Lower leg skin (tissue), 3 donors: ENCODE measurements around the gene MORC2.

ENCODE experiments used
- CTCF ChIP-seq, 3 donors: fragments of 450-650 bp; IDR thresholded peaks; one replicate each; pipeline ENCODE4 v1.5.1; 2016; ENCODE audit warnings: antibody characterized with exemption in 3 of 3, mild to moderate bottlenecking in 3 of 3, moderate library complexity in 2 of 3
- POLR2A ChIP-seq, 2 donors: fragments of 450-650 bp; IDR thresholded peaks; one replicate each; pipeline ENCODE4 v1.6.1; 2016 to 2017; ENCODE audit warnings: antibody characterized with exemption in 2 of 2, mild to moderate bottlenecking in 1 of 2, moderate library complexity in 1 of 2

DNA sequence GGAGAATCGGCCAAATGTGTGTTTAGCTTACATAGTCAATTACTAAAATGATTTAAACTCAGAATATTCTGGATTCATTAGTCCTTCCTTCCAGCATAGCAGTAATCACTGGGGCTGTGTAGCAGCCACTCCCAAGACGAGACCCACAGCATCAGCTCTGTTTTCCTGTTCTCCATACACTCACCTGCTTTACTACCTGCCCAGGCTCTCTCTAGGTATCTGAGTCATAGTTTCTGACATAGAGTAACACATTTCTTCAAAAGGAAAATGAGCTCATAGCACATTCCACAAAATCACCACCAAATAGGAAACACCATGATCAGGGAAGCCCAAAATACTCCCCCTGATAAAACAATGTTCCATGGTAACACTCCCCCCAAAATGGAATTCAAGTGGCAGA, 22.9 kb downstream of the MORC2 start:
- TF ChIP-seq CTCF (IDR thresholded peaks at IDR 0.05): no peak
- TF ChIP-seq POLR2A (IDR thresholded peaks at IDR 0.05): no peak
